ENCODE measurements around the gene GLIPR2.

GRCh38 chr9:36164372-36164771 lies 27.8 kb downstream of the GLIPR2 start:
- TF ChIP-seq CTCF (conservative IDR thresholded peaks at IDR 0.05) (no peak), ZFX (IDR thresholded peaks at IDR 0.05) (no peak)
